LHCN-M2 (cell line): ENCODE results near the gene SHOX. TPM values are rescaled to one million over a fixed set of nuclear protein-coding genes. Genes with fewer than 3 reads are reported as not detected.
"Not testable (repeated sequence)": the region's sequence is repeated elsewhere in the genome, so short reads cannot be mapped to it uniquely, and the experiment has no call there.

Source experiments
- DNase-seq: peaks from one replicate; pipeline ENCODE4 v3.0.0-alpha.2; 2012; ENCODE audit warnings: low read depth
- total RNA-seq: library from RNA; depleted of rRNA; stranded (reverse); fragments of >200 nt; gene quantifications from 2 replicates; pipeline ENCODE4 v1.2.3, GENCODE V29; 2014

SHOX gene
- total RNA-seq, 1 experiment from 2014 or later = not detected

- DNase-seq = no peak
These were observed 6.5 kb downstream of the SHOX start for GRCh38 chrX:636981-637659.

DNA sequence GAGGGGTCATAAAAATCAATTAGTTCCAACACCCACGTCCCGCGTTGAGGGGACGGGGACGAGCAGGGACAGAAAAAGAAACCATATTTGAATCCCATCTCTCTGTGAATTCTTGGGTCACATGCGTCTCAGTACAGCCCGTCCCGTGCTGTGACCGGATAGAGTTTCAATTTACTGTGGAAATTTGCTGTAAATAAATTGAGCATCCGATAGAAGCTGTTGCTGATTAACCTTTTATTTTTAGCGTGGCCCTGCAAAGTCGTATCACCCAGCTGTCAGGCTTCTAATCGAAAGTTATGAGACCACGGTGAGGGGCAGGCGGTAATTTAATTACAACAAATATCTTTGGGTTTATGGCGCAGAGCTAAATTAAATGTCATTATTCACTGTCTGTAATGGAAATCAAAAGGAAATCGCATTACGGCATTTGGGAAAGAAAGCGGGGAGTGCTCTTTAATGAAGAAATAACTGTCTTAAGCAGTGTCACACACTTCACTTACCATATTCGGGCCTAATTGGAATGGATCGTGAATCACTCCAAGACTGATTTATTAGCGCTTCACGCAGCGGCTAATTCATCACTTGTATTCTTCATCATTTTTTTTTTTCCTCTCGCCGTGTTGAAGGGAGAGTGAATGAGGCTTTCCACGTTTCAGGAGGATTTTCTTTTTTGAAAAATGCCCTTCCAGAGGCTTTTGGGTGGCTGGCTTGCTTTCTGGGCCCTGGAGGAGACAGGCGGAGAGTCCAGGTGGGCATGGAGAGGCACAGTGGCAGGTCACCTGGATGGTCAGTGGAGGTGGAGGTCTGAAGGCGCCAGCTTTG, 7.3 kb downstream of the SHOX start:
- no peak for DNase-seq

DNA sequence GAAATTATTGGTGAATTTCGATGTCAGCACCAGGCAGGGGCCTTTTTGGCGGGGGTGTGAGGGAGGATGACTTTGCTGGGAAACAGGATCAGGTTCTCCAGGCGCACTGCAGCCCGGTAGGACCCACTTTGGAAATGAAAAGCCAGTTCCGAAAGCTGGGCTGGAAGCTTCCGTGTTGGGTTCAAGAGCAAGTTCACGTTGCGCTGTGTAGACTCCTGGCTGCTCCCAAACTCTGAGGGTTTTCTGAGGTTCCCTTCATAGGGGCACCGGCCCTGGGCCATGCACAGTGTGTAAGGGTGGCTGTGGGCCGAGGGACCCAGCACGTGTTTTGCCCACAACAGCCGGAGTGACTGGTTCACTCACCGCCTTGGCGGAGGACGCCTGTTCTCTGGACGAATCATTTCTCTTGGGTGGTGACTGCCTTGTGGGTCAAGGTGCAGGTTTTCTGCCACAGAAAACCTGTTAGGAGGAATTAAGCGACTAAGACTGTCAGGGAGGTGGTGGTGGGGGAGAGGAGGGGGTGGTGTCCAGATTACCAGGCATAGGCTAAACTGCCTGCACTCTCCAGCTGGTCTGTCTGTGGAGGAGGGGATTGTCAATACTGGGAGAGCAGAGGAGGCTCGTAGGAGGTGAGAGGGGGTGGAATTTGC, 8.0 kb downstream of the SHOX start:
- DNase-seq = no peak

DNA sequence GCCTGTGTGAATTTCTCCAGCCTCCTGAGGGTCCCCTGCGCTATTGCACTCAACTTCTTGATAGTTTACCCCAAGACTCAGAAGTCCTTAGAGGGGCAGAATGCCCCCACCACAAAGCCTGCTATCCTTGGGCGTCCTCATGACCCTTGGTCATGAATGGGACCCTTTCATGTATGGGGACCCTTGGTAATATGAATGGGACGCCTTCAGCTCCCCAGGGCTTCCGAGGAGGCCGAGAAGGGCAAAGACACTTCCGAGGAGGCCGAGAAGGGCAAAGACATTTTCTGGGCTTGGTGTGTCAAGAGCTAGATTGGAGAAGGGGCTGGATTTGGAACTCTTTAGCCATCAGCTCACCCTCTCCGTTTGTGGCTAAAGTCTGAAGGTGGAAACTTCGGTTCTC, 8.6 kb downstream of the SHOX start:
- no peak for DNase-seq

DNA sequence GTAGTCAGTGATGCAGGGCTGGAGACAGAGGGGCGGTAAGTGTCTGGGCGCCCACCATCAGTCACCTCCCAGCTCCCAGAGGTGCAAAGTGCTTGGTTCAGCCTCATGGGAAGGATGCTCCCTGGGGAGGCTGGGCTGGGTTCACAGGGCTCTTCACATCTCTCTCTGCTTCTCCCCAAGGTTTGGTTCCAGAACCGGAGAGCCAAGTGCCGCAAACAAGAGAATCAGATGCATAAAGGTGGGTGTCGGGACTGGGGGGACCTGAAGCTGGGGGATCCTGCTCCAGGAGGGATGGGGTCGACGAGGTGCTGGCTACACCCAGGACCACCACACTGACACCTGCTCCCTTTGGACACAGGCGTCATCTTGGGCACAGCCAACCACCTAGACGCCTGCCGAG, 10.1 kb downstream of the SHOX start:
- DNase-seq = no peak

DNA sequence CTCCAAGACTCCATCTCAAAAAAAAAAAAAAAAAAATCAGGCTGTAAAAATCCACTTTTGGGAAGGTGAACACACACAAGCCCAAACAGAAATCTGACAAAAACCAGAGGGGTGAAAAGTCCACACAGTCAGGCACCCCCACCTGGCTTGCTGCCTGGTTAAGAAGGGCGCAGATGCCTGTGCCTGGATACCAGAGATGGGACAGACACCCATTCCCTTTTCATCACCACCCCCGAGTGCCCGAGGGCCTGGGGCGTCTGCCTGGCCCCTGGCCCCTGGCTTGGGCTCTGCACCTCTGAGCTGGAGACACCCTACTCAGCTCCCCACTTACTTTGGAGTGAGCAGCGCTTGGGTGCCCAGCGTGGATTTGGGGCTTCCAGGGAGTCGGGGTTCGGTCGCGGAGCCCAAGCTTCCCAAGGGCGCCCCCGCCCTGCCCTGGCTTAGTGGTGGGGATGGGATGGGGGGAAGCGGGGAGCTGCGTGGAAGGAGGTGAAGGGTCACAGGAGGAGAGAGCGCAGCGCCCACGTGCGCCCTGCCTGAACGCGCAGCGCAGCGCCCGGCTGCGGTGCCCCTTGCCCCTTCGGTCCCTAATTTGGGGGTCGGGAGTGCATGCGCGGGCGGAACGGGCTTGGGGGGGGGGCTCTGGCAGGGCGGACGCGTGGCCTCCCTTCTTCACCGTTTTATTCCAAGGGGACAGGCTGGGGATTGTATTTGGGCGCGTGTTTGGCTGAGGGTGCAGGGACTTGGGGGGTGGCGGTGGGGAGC, 11.3 kb downstream of the SHOX start:
- DNase-seq = no peak

DNA sequence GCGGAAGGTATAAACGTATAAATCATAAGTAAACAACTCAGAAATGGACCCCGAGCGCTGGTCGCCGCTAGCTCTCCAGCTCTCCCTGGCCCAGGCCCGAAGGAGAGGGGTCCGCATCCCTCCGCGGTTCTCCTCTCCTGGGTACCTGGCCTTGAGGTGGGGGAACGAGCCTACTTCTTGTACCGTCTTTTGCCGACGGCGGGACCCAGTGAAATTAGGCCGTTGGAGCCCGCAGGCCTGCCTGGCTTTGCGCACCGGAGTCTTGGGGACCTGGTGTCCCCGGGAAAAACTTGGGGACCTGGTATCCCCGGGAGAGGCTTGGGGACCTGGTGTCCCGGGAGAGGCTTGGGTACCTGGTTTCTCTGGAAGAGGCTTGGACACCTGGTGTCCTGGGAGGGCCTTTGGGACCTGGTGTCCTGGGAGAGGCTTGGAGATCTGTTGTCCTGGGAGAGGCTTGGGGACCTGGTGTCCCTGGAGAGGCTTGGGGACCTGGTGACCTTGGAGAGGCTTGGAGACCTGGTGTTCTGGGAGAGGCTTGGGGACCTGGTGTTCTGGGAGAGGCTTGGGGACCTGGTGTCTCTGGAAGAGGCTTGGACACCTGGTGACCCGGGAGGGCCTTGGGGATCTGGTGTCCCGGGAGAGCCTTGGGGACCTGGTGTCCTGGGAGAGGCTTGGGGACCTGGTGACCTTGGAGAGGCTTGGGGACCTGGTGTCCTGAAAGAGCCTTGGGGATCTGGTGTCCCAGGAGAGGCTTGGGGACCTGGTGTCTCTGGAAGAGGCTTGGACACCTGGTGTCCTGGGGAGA, 12.0 kb downstream of the SHOX start:
- no peak for DNase-seq

DNA sequence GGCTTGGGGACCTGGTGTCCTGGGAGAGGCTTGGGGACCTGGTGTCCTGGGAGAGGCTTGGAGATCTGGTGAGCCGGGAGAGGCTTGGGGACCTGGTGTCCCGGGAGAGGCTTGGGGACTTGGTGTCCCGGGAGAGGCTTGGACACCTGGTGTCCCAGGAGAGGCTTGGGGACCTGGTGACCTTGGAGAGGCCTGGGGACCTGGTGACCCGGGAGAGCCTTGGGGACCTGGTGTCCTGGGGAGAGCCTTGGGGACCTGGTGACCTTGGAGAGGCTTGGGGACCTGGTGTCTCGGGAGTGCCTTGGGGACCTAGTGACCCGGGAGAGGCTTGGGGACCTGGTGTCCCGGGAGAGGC, 12.6 kb downstream of the SHOX start:
- no peak for DNase-seq

GRCh38 chrX:643911-644303, 13.3 kb downstream of the SHOX start:
- no peak for DNase-seq

DNA sequence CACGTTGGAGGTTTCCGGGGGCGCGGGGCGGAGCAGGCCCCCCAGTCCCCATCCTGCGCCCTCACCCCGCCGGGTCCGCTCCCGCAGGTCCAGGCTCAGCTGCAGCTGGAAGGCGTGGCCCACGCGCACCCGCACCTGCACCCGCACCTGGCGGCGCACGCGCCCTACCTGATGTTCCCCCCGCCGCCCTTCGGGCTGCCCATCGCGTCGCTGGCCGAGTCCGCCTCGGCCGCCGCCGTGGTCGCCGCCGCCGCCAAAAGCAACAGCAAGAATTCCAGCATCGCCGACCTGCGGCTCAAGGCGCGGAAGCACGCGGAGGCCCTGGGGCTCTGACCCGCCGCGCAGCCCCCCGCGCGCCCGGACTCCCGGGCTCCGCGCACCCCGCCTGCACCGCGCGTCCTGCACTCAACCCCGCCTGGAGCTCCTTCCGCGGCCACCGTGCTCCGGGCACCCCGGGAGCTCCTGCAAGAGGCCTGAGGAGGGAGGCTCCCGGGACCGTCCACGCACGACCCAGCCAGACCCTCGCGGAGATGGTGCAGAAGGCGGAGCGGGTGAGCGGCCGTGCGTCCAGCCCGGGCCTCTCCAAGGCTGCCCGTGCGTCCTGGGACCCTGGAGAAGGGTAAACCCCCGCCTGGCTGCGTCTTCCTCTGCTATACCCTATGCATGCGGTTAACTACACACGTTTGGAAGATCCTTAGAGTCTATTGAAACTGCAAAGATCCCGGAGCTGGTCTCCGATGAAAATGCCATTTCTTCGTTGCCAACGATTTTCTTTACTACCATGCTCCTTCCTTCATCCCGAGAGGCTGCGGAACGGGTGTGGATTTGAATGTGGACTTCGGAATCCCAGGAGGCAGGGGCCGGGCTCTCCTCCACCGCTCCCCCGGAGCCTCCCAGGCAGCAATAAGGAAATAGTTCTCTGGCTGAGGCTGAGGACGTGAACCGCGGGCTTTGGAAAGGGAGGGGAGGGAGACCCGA, 14.0 kb downstream of the SHOX start:
- DNase-seq = no peak

DNA sequence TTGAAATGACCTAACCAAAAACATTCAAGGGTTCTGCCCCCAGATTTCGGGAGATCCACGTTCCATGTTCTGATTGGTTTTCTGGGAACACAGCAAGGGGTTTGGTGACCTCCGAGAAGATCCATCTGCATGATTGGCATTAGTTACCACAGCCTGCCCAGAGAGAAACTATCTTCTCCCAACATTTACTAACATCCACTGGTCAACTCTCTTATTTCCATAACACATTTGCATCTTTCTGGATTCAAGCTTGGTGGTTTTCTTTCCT, 15.6 kb downstream of the SHOX start:
- DNase-seq = no peak

DNA sequence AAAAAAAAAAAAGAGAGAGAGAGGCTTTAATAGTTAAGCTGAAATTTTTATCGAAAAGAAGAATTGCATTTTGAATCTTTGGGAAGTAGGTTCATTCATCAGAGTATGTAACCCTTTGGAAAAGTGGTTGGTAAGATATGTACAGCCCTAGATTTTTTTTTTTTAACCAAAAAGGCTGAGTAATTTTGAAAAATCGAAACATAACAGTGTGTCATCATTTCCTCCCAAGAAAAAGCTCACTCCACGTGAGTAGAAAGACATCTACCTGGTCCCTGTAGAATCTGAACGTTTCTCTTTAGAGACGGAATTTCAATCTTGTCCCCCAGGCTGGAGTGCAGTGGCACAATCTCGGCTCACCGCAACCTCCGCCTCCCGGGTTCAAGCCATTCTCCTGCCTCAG, 16.2 kb downstream of the SHOX start:
- no peak for DNase-seq

- no peak for DNase-seq
These were observed 18.6 kb downstream of the SHOX start for GRCh38 chrX:649166-649565.

DNA sequence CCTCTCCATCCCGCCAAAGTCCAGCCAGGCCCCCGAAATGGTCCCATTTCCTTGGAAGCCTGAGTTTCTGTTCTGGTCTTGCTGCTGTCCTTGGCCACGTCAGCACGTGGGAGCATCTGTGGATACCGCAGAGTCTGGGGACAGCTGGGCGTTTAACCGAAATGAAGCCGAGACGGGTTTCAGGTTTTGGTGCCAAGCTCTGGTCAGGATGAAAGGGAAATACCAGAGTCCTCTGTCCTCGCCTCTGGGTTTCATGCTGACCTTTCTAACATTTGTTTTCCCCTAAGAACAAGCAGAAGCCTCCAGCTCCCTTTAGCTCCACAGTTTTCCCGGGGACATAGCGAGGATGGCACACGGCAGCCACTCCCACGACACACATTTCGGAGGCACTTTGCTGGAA, 19.7 kb downstream of the SHOX start:
- DNase-seq = no peak

DNA sequence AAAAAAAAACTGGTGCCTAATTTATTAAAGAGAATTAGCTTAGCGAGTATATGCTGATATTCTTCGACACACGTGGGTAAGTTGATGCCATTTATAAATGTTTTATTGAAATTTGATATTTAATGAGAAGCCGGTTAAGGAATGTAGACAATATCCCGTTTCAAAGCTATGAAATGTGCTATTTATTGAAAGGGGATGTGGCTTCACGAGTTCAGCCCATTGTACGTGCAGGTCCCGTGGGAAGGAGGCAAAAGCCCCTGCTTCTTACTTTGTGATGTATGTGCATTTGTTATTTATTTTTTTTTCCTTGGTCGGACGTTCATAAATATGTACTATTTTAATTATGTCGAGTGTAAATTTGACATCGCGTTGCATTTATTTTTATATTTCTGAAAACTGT, 20.2 kb downstream of the SHOX start:
- DNase-seq = no peak

DNA sequence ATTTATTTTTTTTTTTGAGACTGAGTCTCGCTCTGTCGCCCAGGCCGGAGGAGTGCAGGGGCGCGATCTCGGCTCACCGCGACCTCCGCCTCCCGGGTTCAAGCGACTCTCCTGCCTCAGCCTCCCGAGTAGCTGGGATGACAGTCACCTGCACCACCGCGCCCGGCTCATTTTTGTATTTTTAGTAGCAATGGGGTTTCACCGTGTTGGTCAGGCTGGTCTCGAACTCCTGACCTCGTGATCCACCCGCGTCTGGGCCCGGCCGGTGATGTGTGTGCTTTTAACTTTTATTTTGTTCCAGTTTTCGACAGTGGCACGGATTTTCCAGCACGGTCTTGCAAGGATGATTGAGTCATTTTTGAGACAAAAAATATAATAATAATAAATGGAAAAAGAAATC, 21.3 kb downstream of the SHOX start:
- DNase-seq = not testable (repeated sequence)

DNA sequence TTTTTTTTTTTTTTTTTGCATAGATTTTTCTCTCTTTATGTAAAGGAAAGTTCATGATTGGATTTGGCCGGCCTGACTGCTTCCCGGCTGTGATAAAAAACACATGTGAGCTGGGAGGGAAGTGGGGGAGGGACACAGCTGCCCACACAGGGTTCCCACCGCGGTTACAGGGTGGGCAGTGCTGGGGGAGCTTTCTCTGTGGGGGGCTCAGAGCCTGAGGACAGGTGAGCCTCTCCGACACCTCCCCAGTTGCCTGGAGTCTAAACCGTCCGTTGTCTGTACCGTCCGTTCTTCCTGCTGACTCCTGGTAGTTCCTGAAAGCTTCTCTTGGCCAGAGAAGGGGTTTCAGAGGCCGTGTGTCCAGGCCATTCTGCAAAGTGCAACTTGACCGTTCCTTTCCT, 21.8 kb downstream of the SHOX start:
- no peak for DNase-seq

- no peak for DNase-seq
These were observed 22.7 kb downstream of the SHOX start for GRCh38 chrX:653306-653705.

DNA sequence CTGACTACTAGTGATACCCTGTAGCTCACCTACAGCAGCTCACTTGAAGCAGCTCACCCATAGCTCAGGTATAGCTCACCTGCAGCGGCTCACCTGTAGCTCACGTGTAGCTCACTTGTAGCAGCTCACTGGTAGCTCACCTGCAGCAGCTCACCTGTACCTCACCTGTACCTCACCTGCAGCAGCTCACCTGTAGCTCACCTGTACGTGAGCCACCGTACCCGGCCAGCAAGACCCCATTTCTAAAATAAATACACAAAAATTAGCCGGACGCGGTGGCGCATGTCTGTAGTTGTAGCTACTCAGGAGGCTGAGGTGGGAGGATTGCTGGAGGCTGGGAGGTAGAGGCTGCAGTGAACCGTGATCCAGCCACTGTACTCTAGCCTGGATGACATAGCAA, 30.6 kb downstream of the SHOX start:
- no peak for DNase-seq

DNA sequence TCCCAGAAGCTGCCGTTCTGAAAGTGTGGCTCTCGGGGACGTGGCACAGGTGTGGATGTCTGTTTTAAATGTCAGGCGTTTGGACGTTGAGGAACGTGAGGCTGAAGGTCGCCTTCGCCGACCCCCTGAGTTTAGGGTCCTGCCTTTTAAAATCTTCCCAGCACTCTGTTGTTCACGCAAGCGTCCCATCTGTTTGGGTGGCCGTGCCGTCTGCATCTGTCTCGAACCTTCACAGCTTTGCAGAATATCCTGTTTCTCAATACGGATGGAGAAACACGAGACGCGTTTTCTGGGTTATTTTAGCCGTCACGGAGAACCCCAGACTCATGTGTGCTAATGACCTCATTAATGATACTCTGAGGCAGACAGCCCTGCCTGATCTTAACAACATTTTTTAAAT, 31.5 kb downstream of the SHOX start:
- no peak for DNase-seq
